Mucosa of stomach (tissue), 1 donor: Measurements from ENCODE around the gene RNU6-1.

Experiments
- H3K27me3 ChIP-seq: one replicate; pipeline ENCODE4 v1.7.0; 2013; ENCODE audit warnings: mild to moderate bottlenecking, low read length; ENCODE audit not compliant: control insufficient read depth, insufficient read depth
- H3K36me3 ChIP-seq: one replicate; pipeline ENCODE4 v1.7.0; 2013; ENCODE audit warnings: low read length; ENCODE audit not compliant: control insufficient read depth, insufficient read depth
- H3K4me1 ChIP-seq: one replicate; pipeline ENCODE4 v1.7.0; 2013; ENCODE audit warnings: mild to moderate bottlenecking, low read length; ENCODE audit not compliant: control insufficient read depth, insufficient read depth
- H3K4me3 ChIP-seq: one replicate; pipeline ENCODE4 v1.7.0; 2013; ENCODE audit warnings: low read length
- H3K9ac ChIP-seq: one replicate; pipeline ENCODE4 v1.7.0; 2013; ENCODE audit warnings: mild to moderate bottlenecking, low read length, moderate library complexity
- H3K9me3 ChIP-seq: one replicate; pipeline ENCODE4 v1.7.0; 2013; ENCODE audit warnings: mild to moderate bottlenecking, low read length, moderate library complexity; ENCODE audit not compliant: control insufficient read depth
- donor health status: Pancreatic carcinoma.

The RNU6-1 gene

DNA sequence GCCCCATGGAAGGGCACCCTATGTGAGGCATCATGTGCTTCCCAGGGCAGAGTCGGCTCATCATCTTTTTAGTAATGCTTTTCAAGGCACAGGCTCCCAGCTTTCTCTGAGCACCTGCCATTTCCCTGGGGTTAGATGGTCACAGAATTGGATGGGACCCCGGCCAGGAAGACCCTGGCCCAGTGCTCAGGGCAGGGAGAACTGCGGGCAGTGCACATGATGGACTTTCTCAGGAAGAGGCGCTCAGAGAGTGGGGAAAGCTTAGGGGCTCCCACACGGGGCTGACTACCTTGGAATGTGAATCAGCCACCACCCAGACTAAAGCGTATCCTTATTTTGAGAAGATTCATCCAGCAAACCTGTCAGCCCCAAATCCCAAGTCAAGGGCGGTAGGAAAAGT is 31.0 kb downstream of the RNU6-1 start:
- Histone ChIP-seq H3K4me1 (no peaks in the 10 kb centered on the region), H3K9me3 (no peaks in the 10 kb centered on the region), H3K27me3 (no peaks in the 10 kb centered on the region), H3K9ac (no peak overlapping the region), H3K36me3 (no peaks in the 10 kb centered on the region), H3K4me3 (no peak overlapping the region)

DNA sequence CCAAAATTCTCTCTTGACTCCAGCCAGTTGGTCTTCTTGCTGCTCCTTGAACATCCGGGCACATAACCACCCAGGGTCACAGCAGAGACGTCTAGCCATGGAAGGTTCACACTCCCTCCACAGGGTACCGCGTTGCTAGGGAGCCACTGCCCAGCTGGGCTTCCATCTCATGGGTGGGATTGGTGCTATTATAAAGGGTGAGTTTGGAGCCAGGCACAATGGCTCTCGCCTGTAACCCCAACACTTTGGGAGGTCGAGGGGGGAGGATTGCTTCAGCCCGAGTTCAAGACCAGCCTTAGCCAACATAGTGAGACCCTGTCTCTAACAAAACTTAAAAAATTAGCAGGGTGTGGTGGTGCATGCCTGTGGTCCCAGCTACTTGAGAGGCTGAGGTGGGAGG is 32.0 kb downstream of the RNU6-1 start:
- Histone ChIP-seq H3K36me3 (no peaks in the 10 kb centered on the region), H3K9ac (no peak overlapping the region), H3K4me3 (no peak overlapping the region), H3K27me3 (no peaks in the 10 kb centered on the region), H3K9me3 (no peaks in the 10 kb centered on the region), H3K4me1 (no peaks in the 10 kb centered on the region)

DNA sequence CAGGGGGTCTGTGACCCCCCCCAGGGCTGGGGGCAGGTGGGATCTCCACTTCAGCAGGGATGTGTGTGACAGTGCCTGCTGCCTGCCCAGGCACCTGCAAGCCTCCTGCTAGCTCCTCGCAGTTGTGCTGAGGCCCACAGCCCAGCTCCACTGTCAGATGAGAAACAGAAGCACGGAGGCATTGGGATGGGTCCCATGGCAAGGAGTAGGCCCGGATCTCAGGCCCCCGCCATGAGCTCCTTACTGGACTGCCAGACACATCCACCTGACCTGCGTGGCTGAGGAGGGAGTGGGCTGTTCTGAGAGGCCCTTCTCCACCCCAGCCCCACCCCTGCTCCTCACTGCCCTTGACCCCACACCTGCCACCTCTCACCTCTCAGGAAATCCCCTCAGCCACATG is 32.7 kb downstream of the RNU6-1 start:
- no peaks in the 10 kb centered on the region for H3K27me3 ChIP-seq
- no peaks in the 10 kb centered on the region for H3K36me3 ChIP-seq
- H3K4me3 ChIP-seq, result no peak overlapping the region
- no peaks in the 10 kb centered on the region for H3K4me1 ChIP-seq
- no peaks in the 10 kb centered on the region for H3K9me3 ChIP-seq
- H3K9ac ChIP-seq, result no peak overlapping the region

DNA sequence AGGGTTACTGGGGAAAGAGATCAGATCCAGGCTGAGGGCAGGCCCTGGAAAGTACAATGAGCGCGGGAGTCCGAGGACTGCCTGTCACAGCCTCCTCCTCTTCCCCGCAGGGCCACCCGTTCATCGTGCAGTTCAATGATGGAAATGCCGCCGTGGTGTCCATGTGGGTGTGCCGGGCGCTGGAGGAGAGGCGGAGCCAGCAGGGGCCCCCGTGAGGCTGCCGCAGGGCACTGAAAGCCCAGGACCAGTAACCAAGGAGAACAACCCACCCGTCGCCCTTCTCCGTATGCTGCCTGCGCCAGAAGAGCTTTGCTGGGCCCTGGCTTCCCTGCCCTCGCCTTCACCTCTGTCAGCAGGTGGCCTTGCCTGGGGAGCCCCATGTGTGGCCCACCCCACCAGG is 33.3 kb downstream of the RNU6-1 start:
- no peaks in the 10 kb centered on the region for H3K36me3 ChIP-seq
- H3K4me1 ChIP-seq, result no peaks in the 10 kb centered on the region
- no peaks in the 10 kb centered on the region for H3K9me3 ChIP-seq
- H3K27me3 ChIP-seq, result no peaks in the 10 kb centered on the region
- H3K4me3 ChIP-seq, result no peak overlapping the region
- no peak overlapping the region for H3K9ac ChIP-seq

DNA sequence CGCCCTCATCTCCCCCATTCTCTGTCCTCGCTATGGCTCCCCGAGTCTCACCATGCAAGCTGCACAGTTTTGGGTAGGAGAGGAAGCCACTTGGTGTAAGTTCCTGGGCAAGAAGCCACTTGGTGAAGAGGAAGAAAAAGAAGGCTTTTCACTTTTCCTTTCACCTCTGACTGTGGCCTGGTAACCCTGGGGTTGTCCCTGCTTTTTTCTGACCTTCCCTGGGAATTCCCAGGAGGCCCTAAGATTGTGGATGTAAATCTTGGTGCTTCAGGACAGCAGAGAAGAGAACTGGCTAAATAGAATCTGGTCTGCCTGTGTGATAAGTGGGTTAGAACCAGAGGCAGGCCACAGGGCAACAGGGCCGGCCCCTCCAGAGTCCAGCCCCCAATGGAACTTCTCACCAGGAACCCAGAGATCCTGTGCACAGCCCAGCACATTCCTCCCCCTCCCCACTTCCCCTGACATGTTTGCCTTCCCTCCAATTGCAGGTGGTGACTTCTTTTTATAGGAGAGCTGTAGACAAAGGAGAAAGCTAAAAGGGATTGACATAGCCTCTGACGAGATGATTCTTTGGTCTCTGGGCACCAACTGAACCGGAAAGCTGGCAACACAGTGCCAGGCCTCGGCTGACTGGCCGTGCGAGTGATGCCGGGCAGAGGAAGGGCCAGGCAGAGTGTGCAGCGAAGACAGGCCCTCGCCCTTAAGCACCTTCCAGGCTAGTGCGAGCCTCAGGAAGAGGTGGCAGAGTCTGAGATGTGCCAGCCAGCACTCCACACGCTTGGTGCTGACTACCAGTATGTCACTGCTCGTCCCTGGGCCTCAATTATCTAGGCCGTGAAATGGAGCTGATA is 34.0 kb downstream of the RNU6-1 start:
- no peaks in the 10 kb centered on the region for H3K27me3 ChIP-seq
- no peaks in the 10 kb centered on the region for H3K36me3 ChIP-seq
- no peaks in the 10 kb centered on the region for H3K4me1 ChIP-seq

DNA sequence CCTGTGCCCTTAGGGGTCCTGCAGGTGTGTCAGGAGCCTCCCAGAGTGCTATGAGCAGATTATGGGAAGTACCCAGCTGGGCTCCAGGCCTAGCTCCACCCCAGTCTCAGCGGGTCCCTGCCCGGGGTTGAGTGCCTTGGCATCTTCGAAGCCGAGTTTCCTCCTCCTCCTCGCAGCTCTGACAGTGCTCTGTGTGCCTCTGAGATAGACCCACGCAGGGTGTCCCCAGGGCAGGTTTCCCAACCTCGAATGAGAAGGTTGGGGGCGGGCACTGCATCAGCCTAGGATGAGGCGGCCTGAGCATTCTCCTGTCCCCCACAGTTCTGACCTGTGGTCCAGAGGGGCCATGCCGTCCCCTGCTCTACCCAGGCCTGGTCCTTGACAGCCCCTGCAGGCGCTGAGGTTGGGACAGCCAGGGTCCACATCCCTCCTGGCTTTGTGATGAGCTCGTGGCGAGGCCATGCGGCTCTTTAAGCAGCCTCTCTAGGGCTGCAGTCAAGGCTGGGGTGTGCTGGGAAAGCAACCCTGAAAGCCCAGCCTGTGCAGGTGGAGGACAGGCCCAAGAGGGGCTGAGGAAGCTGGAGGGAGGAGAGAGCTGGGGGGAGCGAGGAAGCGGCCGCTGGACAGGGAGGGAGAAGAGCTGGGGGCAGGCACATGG is 34.7 kb downstream of the RNU6-1 start:
- H3K4me3 ChIP-seq, result no peak overlapping the region
- no peak overlapping the region for H3K9ac ChIP-seq
- H3K36me3 ChIP-seq, result no peaks in the 10 kb centered on the region
- no peaks in the 10 kb centered on the region for H3K9me3 ChIP-seq
- H3K27me3 ChIP-seq, result no peaks in the 10 kb centered on the region
- no peaks in the 10 kb centered on the region for H3K4me1 ChIP-seq

More for the DNA sequence above, 34.0 kb downstream of the RNU6-1 start:
- H3K4me3 ChIP-seq, result no peak overlapping the region
- no peaks in the 10 kb centered on the region for H3K9me3 ChIP-seq
- no peak overlapping the region for H3K9ac ChIP-seq

DNA sequence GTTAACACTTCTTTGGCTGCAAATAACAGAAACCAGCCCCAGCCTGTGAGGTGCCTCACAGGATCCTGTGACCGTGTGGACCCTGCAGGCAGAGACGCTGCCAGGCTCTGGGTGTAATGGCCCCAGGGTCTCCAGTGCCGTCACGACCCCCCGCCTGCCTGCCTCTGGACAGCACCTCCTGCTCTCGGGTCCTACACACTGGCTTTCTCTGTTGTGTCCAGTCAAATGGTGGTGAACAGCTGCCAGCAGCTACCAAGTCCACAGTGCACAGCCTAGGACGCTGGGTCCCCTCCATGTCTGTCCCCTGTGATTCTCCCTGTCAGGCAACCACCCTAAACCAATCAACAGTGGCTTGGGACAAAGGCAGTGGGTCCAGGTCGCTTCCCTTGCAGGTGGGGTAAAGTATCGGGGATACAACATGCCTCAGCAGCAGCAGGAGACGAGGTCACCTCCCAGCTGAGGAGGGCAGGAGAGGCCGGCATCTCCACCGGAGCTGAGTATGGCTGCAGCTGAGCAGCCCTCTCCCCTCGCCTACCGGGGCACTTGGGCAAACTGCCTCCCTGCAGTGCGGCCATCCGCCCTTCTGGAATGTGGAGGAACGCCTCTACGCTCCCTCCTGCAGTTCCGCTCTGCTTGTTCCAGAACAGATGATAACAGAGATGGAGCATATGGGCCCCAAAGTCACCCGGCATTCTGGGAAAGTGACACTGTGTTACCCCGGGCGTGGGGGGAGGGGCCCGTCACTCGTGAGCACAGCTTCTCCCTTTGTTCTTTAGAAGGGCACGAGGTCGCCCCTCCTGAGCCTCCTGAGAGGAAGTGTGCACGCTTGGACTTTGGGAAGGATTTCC is 35.6 kb downstream of the RNU6-1 start:
- Histone ChIP-seq H3K9ac (no peak overlapping the region), H3K4me1 (no peaks in the 10 kb centered on the region), H3K27me3 (no peaks in the 10 kb centered on the region), H3K9me3 (no peaks in the 10 kb centered on the region), H3K4me3 (no peak overlapping the region), H3K36me3 (no peaks in the 10 kb centered on the region)

DNA sequence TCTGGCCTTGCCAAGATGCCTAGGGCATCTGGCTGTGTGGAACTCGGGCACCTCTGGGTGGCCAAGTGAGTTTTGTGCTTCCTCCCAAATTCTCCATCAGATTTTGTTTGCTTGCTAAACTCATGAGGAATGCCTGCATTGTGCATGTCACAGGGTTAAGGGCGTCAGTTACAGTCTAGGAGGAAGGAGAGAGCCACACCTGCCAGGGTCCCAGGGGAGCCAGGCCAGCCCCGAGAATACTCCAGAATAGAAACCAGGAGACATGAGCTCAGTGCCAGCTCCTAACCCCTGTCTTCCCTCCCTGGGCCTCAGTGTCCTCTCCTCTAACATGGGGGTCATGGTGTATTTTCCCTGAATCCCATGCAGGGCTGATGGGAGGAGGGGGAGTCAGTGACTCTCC is 36.5 kb downstream of the RNU6-1 start:
- Histone ChIP-seq H3K27me3 (no peaks in the 10 kb centered on the region), H3K4me3 (no peak overlapping the region), H3K36me3 (no peaks in the 10 kb centered on the region), H3K4me1 (no peaks in the 10 kb centered on the region), H3K9ac (no peak overlapping the region), H3K9me3 (no peaks in the 10 kb centered on the region)

DNA sequence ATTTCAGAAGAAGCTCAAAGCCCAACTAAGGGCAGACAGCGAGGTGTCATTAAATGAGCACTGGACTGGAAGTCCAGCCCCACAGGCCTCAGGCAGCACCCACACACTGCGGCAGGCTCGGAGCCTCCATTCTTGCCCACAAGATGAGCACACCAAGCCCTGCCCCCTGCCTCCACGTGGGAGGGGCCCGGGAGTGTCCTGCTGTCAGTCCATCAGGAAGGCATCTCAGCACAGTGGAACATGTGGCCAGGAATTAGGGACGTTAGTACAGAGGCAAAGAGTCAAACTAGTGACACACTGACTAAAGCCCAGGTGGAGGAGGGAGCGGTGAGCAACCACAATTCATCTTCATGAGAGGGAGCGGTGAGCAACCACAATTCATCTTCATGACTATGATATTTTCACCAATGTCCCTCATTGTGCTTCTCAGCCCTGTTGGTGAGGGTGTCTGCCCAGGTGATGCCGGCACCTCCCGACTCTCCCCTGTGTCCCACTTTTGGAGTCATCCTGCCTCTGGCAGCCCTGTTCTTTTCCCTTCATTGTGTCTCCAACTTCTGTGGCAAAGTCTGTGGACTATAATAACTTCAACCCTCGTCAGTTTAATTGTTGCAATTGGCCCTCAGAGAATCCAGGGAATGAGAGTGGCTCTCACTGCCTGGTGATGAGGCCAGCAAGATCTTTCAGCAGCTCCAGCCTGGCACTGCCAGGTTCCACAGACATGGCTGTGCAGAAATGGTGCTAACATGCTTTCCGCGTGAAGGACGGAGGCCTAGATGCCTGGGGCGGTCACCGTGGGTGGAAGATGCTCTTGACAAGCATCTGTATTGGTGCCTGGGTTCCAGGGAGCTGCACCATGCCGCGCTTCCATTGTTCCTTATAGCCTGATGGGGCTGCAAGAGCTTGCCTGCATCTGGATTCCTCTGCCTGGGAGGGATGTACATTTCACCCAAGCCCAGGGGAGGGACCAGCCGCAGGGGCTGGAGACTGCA is 37.6 kb downstream of the RNU6-1 start:
- H3K4me3 ChIP-seq, result no peak overlapping the region
- H3K36me3 ChIP-seq, result no peaks in the 10 kb centered on the region
- no peaks in the 10 kb centered on the region for H3K4me1 ChIP-seq
- no peak overlapping the region for H3K9ac ChIP-seq
- no peaks in the 10 kb centered on the region for H3K9me3 ChIP-seq
- H3K27me3 ChIP-seq, result no peaks in the 10 kb centered on the region

DNA sequence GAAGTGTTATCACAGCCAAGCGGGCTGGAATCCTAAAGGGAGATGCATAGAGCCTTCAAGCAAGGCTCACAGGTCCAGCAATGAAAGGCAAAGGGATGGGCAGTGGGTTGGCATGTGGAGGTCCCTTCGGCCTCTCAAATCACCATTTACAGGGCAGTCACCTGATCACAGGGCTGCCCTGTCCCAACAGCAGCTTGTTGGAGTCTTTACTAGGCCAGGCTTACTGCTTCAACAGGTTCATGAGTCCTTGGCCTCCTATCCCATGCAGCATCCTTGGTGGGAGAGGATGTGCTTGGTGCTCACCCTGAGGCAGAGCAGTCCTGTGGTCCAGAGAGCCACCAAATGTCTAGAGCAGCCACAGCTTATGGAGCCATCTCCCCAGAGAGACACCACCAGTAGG is 38.7 kb downstream of the RNU6-1 start:
- no peaks in the 10 kb centered on the region for H3K9me3 ChIP-seq
- no peak overlapping the region for H3K4me3 ChIP-seq
- H3K27me3 ChIP-seq, result no peaks in the 10 kb centered on the region
- no peak overlapping the region for H3K9ac ChIP-seq
- no peaks in the 10 kb centered on the region for H3K4me1 ChIP-seq
- H3K36me3 ChIP-seq, result no peaks in the 10 kb centered on the region

DNA sequence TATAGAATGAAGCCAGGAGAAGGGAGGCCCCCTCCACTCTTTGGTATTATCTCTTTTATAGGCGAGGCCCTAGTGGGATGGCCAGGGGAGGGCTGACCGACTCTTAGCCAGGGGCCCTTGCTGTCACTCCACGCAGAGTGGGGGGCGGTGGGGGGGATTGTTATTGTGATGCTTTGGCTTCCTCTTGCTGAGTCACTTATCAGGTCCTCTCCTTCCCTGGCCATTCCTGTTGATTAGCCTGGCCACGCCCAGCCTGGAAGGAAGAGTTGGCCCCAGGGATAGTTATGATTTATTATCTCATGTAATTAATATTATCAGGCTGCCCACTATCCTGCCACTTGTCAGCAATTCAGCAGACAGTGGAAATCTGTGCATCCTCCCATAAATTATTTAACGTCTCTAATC is 40.0 kb downstream of the RNU6-1 start:
- no peak overlapping the region for H3K9ac ChIP-seq
- no peaks in the 10 kb centered on the region for H3K27me3 ChIP-seq
- H3K4me3 ChIP-seq, result no peak overlapping the region
- no peaks in the 10 kb centered on the region for H3K36me3 ChIP-seq
- no peaks in the 10 kb centered on the region for H3K4me1 ChIP-seq
- no peaks in the 10 kb centered on the region for H3K9me3 ChIP-seq
